ENCODE measurements around the gene DDX18. TPM values are rescaled to one million over a fixed set of nuclear protein-coding genes. Genes with fewer than 3 reads are reported as not detected.

Gene DDX18
- total RNA-seq, 6 experiments from 2014 or later, result 50.1 to 61.0 (median 57.0) TPM

DNA sequence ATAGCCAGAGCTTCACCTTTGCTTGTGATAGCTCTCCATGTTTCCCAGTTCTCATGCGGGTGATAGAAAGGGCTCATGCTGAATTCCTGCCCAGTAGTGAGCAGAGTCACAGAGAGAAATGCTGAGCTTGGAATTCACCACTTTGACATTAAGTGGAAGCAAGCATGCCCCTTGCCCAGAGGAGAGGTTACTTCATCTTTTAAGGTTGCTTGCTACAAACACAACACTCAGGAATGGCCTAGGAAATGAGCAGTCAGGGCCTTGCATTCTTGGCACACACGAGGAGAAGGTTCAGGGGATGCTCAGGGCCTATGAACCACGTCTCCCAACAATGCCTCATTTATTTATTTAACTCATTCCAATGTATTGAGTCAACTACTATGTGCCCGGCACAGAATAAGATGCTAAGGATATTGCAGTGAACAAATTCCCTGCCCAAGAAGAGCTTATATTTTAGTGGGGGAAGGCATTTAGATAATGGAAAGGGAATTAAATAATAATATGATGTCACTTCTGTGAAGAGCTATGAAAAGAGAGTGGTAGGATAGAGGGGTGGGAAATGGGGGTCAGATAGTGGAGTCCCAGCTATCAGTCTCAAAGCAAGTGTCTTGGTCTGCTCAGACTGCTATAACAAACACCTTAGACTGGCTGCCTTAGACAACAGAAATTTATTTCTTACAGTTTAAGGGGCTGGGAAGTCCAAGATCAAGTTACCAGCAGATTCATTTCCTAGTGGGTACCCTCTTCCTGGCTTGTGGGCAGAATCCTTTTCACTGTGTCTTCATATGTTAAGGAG lies 42.1 kb downstream of the DDX18 start:
- Mint-ChIP-seq H3K27me3 (ENCODE audit: insufficient read depth) (no peaks in the 10 kb centered on the region), H3K4me1 (ENCODE audit: low read depth) (peaks cover 36% of the 10 kb centered on the region), H3K9me3 (no peaks in the 10 kb centered on the region), H3K36me3 (ENCODE audit: low read depth) (no peaks in the 10 kb centered on the region), H3K27ac (peak overlapping the region; percentile 93), H3K4me3 (peak overlapping the region; percentile 74)
- TF ChIP-seq CTCF (IDR thresholded peaks at IDR 0.05), result no peak
- peak; percentile 96 for DNase-seq

DNA sequence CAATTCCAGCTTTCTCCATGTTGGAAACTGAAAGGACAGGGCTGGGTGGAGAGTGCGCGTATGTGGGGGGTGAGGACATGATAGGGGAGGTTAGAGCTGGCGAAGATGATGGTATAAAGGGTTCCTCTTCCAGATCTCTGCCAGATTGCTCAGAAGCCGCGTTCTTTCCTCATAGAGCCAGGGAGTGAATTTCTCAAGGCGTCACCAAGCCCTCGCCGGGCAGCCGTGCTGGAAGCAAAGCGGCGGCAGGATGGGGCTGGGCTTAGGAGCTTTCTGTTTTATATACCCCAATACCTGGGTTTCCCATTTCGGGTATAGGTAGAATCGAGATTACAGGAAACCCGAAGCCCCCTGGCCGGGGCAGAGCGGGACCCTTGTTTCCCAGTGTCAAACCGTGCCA lies 43.8 kb downstream of the DDX18 start:
- Mint-ChIP-seq H3K27ac (no peak overlapping the region), H3K4me1 (ENCODE audit: low read depth) (peaks cover 36% of the 10 kb centered on the region), H3K4me3 (no peak overlapping the region), H3K9me3 (no peaks in the 10 kb centered on the region), H3K36me3 (ENCODE audit: low read depth) (no peaks in the 10 kb centered on the region), H3K27me3 (ENCODE audit: insufficient read depth) (no peaks in the 10 kb centered on the region)
- TF ChIP-seq CTCF (IDR thresholded peaks at IDR 0.05), result no peak
- DNase-seq, result no peak

DNA sequence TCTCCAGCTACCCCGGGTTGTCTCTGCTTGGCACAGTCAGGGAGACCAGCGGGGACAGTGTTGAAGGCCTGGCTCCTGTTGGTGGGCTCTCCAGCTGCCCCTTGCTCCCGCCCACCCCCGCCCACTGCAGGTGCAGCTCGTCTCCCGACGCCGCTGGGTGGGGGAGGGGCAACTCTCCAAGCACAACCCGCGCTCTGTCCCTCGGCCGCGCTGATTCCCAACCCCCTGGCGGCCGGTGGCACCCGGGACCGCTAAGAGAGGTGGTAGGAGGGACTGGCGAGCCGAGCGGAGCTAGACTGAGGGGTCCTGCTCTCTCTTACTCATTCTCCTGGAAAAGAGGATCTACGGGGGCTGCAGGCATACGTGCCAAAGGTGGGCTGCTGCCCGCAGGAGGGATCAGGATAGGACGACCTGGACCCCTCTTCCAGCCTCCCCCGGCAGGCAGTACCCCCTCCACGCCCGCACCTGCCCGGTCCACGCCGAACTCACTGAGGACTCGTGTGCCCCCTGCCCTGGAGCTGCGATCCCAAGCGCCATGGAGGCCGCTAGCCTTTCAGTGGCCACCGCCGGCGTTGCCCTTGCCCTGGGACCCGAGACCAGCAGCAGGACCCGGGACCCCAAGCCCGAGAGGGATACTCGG lies 44.5 kb downstream of the DDX18 start:
- Mint-ChIP-seq H3K4me3 (no peak overlapping the region), H3K27ac (no peak overlapping the region), H3K27me3 (ENCODE audit: insufficient read depth) (no peaks in the 10 kb centered on the region), H3K4me1 (ENCODE audit: low read depth) (peaks cover 36% of the 10 kb centered on the region), H3K36me3 (ENCODE audit: low read depth) (no peaks in the 10 kb centered on the region), H3K9me3 (no peaks in the 10 kb centered on the region)
- DNase-seq, result no peak
- TF ChIP-seq CTCF (IDR thresholded peaks at IDR 0.05), result no peak

DNA sequence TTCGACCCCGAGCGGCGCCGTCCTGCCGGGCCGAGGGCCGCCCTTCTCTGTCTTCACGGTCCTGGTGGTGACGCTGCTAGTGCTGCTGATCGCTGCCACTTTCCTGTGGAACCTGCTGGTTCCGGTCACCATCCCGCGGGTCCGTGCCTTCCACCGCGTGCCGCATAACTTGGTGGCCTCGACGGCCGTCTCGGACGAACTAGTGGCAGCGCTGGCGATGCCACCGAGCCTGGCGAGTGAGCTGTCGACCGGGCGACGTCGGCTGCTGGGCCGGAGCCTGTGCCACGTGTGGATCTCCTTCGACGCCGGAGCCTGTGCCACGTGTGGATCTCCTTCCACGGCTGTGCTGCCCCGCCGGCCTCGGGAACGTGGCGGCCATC lies 45.0 kb downstream of the DDX18 start:
- no peaks in the 10 kb centered on the region for H3K36me3 Mint-ChIP-seq (ENCODE audit: low read depth)
- H3K4me1 Mint-ChIP-seq (ENCODE audit: low read depth), result peaks cover 32% of the 10 kb centered on the region
- no peaks in the 10 kb centered on the region for H3K27me3 Mint-ChIP-seq (ENCODE audit: insufficient read depth)
- H3K9me3 Mint-ChIP-seq, result no peaks in the 10 kb centered on the region
- no peak overlapping the region for H3K27ac Mint-ChIP-seq
- H3K4me3 Mint-ChIP-seq, result no peak overlapping the region
- no peak for DNase-seq
- TF ChIP-seq CTCF (IDR thresholded peaks at IDR 0.05), result no peak

GRCh38 chr2:117859924-117860647 lies 45.6 kb downstream of the DDX18 start:
- Mint-ChIP-seq H3K4me1 (ENCODE audit: low read depth) (peaks cover 29% of the 10 kb centered on the region), H3K36me3 (ENCODE audit: low read depth) (no peaks in the 10 kb centered on the region), H3K27me3 (ENCODE audit: insufficient read depth) (no peaks in the 10 kb centered on the region), H3K9me3 (no peaks in the 10 kb centered on the region), H3K27ac (no peak overlapping the region), H3K4me3 (no peak overlapping the region)
- no peak for TF ChIP-seq CTCF (IDR thresholded peaks at IDR 0.05)
- DNase-seq, result no peak

All from HFFc6 (cell line).